Measurements from ENCODE around the gene OR5L2. TPM values are rescaled to one million over a fixed set of nuclear protein-coding genes. Genes with fewer than 3 reads are reported as not detected.
"Not testable (repeated sequence)": the region's sequence is repeated elsewhere in the genome, so short reads cannot be mapped to it uniquely, and the experiment has no call there.

Gene OR5L2
- total RNA-seq, result not detected in 2 replicates
- not detected for polyA plus RNA-seq (2012)

DNA sequence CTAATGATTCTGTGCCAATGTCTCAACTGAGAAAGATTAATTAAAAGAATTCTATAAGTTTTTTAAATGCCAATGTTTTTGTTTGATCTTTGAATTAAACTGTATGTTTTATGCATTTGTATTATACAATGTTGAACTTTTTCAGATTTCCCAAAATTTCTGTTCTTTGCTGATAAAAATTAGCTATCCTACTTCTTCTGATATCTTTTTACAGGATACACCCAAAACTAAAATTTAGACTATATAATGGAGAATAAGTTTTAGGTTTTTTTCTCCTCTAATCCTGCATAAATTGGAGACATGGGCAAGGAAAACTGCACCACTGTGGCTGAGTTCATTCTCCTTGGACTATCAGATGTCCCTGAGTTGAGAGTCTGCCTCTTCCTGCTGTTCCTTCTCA, at the start of gene OR5L2:
Gene OR5L2 (plus strand): TSS at position 301 of the 400 bp plus-strand sequence. CDS start 0 bp downstream, at position 301.
- DNase-seq (ENCODE audit: low read depth), result no peak

DNA sequence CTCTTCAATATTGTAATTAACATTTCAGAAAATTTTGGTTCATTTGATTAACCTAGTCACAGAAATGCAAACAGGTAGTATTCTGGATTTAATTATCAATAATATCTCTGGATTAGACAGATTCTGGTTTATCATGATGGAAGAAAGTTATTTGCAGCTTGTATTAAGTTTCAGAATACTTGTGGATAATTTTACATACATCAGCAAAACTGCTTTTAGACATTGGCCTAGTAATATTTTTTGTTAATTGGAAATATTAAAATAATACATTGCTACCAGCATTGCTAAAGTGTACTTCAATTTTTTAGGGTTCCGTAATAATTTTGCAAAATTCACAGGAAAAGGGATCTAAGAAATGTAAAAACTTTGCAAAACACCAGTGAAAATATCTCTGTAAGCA, 35.4 kb upstream of the OR5L2 start:
- no peak for DNase-seq (ENCODE audit: low read depth)

- no peak for DNase-seq (ENCODE audit: low read depth)
Observed at GRCh38 chr11:55793321-55793720, 33.7 kb upstream of the OR5L2 start.

DNA sequence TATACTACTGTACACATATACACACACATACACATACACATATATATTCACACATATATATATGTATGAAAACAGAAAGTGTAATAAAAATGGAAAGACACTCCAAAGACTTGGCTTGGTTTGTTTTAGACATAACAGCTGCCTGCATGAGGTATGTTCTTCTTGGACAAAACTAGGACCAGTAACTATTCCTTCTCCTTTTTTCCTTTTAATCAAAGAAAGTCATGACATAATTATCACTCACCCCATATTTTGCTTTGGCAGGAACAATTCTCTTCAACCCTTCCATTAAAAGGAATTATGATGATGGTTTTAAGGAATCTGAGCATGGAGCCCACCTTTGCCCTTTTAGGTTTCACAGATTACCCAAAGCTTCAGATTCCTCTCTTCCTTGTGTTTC, 31.8 kb upstream of the OR5L2 start, which contains the start of gene OR5D14:
Gene OR5D14 (plus strand): TSS at position 301 of the 400 bp plus-strand sequence. CDS start 0 bp downstream, at position 301.
- no peak for DNase-seq (ENCODE audit: low read depth)

- DNase-seq (ENCODE audit: low read depth), result no peak
Observed at GRCh38 chr11:55806248-55806647, 20.8 kb upstream of the OR5L2 start.

GRCh38 chr11:55811067-55811466, 16.0 kb upstream of the OR5L2 start, which contains the start of gene OR5L1:
Gene OR5L1, plus strand, starts transcription at chr11:55811367. Its CDS starts 100 bp downstream, at chr11:55811467.
- DNase-seq (ENCODE audit: low read depth), result no peak

- no peak for DNase-seq (ENCODE audit: low read depth)
Observed at GRCh38 chr11:55819330-55819729, 7.7 kb upstream of the OR5L2 start, which contains the start of gene OR5D18. Gene OR5D18, plus strand, starts transcription at chr11:55819630. Its CDS starts 0 bp downstream, at chr11:55819630.

GRCh38 chr11:55838452-55838851, 11.4 kb downstream of the OR5L2 start, which contains the start of gene OR5D16:
Gene OR5D16, plus strand, starts transcription at chr11:55838752. Its CDS starts 0 bp downstream, at chr11:55838752.
- no peak for DNase-seq (ENCODE audit: low read depth)

GRCh38 chr11:55847453-55847852, 20.4 kb downstream of the OR5L2 start:
- DNase-seq (ENCODE audit: low read depth), result no peak

DNA sequence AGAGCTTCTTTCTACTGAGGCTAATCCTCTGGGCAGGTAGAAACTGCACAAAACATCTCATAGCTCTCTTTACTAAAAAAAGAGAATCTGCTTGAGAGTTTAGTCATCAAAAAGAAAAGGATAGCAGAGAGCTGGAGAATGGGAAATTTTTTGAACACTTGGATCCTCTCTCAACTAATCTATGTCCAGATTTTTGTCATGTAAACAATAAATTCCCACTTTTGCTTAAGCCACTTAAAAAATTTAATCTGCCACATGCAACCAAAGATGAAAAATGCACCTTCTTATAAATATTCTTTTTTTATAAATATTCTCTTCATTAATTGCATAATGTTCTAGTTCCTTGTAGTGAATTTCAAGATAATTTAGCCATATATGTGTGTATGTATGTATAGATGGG, 22.0 kb downstream of the OR5L2 start:
- no peak for DNase-seq (ENCODE audit: low read depth)

- no peak for DNase-seq (ENCODE audit: low read depth)
Observed at GRCh38 chr11:55852141-55852540, 25.1 kb downstream of the OR5L2 start.

DNA sequence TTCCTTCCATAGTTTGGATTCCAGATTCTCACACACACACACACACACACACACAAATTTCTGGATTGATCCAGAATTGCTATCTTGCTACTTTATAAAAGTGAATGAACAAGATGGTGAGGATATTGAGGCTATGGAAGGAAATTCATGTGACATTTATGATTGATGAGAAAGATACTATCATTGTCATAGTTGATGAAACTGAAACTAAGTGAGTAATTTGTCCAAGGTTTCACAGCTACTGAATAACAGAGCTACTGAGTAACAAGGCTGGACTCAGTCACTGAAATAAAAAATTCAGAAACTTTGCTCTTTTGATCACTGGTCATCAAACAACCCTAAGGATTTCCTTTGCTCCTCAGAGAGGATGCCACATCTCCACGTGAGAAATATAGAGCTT, 27.7 kb downstream of the OR5L2 start:
- DNase-seq (ENCODE audit: low read depth), result no peak

GRCh38 chr11:55867354-55867753, 40.3 kb downstream of the OR5L2 start:
- DNase-seq (ENCODE audit: low read depth), result not testable (repeated sequence)

- DNase-seq (ENCODE audit: low read depth), result not testable (repeated sequence)
Observed at GRCh38 chr11:55872731-55873130, 45.7 kb downstream of the OR5L2 start.

DNA sequence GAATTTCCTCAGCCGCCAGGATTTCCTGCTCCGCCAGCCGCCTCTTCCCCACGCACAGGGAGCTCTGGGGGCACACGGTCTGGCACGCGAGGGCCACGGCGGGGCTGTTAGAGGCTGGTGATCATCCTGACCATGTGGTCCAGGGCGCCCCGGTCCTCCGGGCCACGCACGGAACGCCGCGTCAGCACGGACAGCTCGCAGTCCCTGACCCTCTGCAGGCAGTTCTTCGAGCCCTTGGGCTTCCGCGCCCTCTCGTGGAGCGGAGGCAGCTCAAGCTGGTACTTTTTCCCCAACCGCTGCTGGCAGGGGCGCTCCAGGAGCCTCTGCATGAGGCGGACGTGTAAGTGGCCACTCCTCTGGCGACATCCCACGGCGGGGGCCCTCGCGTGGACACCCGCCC, 46.1 kb downstream of the OR5L2 start:
- not testable (repeated sequence) for DNase-seq (ENCODE audit: low read depth)

Other genes with a start within 250 kb of the OR5L2 start
- gene OR4C11, start 219.6 kb upstream of the OR5L2 start, total RNA-seq, result not detected in 2 replicates
- not detected in 2 replicates for gene OR4P4, start 192.1 kb upstream of the OR5L2 start, total RNA-seq
- not detected in 2 replicates for gene OR4S2, start 178.9 kb upstream of the OR5L2 start, total RNA-seq
- gene OR4C6, start 165.0 kb upstream of the OR5L2 start, total RNA-seq, result not detected in 2 replicates
- gene OR5D13, start 53.8 kb upstream of the OR5L2 start, total RNA-seq, result not detected in 2 replicates
- not detected in 2 replicates for gene OR5D14, start 31.7 kb upstream of the OR5L2 start, total RNA-seq
- gene OR5L1, start 15.9 kb upstream of the OR5L2 start, total RNA-seq, result not detected in 2 replicates
- gene OR5D18, start 7.6 kb upstream of the OR5L2 start, total RNA-seq, result not detected in 2 replicates
- gene OR5D16, start 11.5 kb downstream of the OR5L2 start, total RNA-seq, result not detected in 2 replicates
- not detected in 2 replicates for gene TRIM51, start 56.1 kb downstream of the OR5L2 start, total RNA-seq
- not detected in 2 replicates for gene OR5W2, start 87.4 kb downstream of the OR5L2 start, total RNA-seq
- gene OR5I1, start 109.2 kb downstream of the OR5L2 start, total RNA-seq, result not detected in 2 replicates
- not detected in 2 replicates for gene OR10AG1, start 142.7 kb downstream of the OR5L2 start, total RNA-seq
- gene OR5F1, start 167.4 kb downstream of the OR5L2 start, total RNA-seq, result not detected in 2 replicates
- not detected in 2 replicates for gene OR5AS1, start 200.4 kb downstream of the OR5L2 start, total RNA-seq

Measured in myocyte (in vitro differentiated cells).